GM12875 (cell line): ENCODE results near the gene HRH2.

Experiments
- H3K4me3 ChIP-seq: one replicate; pipeline ENCODE4 v1.5.1; 2011; ENCODE audit warnings: low read depth, low read length, control low read depth
- TF ChIP-seq, protein P1 (sequence below): IDR thresholded peaks from 2 replicates; pipeline ENCODE4 v1.5.1; 2011; ENCODE audit warnings: low read depth, mild to moderate bottlenecking, control low read depth, inconsistent platforms, low read length, moderate library complexity, borderline replicate concordance; ENCODE audit not compliant: insufficient read depth

The HRH2 gene

DNA sequence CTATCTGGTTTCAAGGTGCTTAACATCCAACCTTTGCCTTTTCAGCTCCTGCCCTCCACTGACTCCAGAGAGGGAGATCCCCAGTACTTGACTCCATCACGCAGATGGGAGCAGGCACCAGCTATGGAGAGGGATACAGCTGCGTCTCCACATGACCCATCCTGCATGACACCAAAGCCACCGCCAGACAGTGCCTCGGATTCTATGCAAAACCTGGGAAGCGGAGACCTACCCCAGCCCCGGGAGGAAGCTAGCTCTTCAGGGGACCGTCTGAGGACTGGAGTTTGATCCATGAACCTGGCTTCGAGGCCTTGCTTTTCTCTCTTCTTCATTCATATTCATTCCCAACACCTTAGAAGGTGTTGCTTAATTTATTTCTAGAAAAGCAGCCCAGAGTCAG, 24.8 kb downstream of the HRH2 start:
- H3K4me3 ChIP-seq, result no peak overlapping the region
- TF ChIP-seq, protein P1, sequence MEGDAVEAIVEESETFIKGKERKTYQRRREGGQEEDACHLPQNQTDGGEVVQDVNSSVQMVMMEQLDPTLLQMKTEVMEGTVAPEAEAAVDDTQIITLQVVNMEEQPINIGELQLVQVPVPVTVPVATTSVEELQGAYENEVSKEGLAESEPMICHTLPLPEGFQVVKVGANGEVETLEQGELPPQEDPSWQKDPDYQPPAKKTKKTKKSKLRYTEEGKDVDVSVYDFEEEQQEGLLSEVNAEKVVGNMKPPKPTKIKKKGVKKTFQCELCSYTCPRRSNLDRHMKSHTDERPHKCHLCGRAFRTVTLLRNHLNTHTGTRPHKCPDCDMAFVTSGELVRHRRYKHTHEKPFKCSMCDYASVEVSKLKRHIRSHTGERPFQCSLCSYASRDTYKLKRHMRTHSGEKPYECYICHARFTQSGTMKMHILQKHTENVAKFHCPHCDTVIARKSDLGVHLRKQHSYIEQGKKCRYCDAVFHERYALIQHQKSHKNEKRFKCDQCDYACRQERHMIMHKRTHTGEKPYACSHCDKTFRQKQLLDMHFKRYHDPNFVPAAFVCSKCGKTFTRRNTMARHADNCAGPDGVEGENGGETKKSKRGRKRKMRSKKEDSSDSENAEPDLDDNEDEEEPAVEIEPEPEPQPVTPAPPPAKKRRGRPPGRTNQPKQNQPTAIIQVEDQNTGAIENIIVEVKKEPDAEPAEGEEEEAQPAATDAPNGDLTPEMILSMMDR, result no peak

DNA sequence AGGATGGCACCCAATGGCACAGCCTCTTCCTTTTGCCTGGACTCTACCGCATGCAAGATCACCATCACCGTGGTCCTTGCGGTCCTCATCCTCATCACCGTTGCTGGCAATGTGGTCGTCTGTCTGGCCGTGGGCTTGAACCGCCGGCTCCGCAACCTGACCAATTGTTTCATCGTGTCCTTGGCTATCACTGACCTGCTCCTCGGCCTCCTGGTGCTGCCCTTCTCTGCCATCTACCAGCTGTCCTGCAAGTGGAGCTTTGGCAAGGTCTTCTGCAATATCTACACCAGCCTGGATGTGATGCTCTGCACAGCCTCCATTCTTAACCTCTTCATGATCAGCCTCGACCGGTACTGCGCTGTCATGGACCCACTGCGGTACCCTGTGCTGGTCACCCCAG, 25.4 kb downstream of the HRH2 start:
- H3K4me3 ChIP-seq, result no peak overlapping the region
- TF ChIP-seq, protein P1, result no peak

DNA sequence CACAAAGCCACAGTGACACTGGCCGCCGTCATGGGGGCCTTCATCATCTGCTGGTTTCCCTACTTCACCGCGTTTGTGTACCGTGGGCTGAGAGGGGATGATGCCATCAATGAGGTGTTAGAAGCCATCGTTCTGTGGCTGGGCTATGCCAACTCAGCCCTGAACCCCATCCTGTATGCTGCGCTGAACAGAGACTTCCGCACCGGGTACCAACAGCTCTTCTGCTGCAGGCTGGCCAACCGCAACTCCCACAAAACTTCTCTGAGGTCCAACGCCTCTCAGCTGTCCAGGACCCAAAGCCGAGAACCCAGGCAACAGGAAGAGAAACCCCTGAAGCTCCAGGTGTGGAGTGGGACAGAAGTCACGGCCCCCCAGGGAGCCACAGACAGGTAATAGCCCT, 26.1 kb downstream of the HRH2 start:
- H3K4me3 ChIP-seq, result no peak overlapping the region
- TF ChIP-seq, protein P1, result no peak

DNA sequence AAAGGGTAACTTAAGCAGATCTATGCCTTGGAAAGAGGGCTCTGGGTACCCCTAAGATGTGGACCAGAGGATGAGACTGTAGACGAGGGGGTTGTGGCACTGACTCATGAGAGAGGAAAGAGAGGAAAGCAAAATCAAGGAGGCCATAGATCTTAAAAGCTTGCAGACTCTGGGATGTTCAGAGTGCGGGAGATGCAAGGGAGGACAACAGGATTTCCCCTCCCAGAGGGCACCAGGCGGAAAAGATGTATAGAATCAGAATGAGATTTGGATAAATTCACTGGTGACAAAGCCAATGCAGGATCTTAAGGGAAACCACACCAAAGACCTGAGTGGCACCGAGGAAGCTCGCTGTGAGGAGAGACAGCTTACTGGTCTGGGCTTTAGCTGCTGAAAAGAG, 27.1 kb downstream of the HRH2 start:
- H3K4me3 ChIP-seq, result no peak overlapping the region
- TF ChIP-seq, protein P1, result no peak

DNA sequence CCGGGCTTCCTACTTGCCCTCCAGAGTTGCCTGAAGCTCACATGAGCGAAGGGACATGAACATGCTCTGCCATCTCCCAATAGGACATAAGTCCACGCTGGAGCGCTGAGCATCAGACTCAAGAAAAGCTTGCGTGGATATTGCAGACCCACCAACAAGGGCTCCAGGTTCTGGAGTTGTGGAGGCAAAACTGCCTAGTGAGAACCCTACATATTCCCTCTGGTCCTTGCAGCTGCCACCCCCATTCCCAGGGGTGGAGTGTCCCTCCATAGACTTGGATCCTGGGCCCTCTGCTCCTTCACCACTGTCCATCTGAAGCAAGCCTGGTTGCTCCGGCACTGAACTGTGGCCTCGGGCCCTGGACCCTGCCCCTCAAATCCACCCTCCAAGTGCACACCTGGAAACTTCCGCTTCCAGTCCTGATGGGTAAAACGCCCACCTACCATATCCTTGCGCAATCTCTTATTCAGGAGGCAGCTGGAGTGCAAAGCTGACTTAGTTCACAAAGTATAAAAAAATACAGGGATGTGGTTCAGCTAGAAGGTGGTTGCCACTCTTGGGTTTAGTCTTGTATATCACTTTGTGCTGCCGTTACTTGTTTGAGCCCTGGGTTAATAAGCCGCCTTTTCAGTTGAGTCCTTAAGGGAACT, 28.0 kb downstream of the HRH2 start:
- H3K4me3 ChIP-seq, result no peak overlapping the region
- TF ChIP-seq, protein P1, result no peak

DNA sequence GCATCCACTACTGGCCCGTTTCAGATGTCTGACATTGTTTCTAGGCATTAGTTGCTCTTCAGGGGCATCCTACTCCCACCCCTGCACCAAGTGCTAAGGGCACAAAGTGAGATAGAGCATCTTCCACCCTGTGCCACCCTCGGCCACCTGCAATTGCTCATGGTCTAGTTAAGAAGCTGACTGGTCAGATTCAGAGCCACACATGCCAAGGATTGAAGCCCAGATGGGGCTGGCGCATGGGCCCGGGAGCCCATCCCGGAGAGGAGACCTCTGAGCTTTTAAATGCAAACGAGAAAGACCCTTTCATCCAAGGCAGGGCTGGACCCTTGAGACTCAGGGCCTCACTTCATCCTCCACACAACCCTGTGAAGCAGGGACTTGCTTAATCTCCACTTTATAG, 28.5 kb downstream of the HRH2 start:
- H3K4me3 ChIP-seq, result no peak overlapping the region
- TF ChIP-seq, protein P1, result no peak

DNA sequence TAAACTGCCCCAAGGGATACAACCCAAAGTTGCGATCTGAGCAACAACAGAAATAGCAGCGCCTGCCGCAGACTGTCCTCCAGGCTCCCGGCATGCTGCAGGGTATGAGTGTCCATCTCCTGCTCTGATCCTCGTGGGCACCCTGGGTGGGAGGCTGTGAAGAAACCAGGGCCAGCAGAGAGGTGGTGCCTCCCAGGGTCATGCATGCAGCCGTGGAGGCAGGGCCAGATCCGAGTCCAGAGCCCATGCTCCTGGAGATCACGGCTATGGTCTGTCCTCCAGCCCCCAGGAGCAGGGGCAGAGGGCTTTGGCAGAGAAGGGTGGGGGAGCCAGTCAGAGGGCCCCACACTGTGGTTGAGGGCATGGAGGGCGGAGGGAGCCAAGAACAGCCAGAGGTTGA, 29.0 kb downstream of the HRH2 start:
- H3K4me3 ChIP-seq, result no peak overlapping the region
- TF ChIP-seq, protein P1, result no peak
